Skeletal muscle cell (primary cell): ENCODE data around the gene SVOPL.

ENCODE experiments used
- DNase-seq: peaks from one replicate; pipeline ENCODE4 v3.0.0-alpha.2; 2010; ENCODE audit warnings: low read depth
- H3K4me3 ChIP-seq: 2 replicates; pipeline ENCODE4 v1.5.1; 2011; ENCODE audit warnings: low read depth, mild to moderate bottlenecking, control low read depth, low read length, moderate library complexity

Gene SVOPL

DNA sequence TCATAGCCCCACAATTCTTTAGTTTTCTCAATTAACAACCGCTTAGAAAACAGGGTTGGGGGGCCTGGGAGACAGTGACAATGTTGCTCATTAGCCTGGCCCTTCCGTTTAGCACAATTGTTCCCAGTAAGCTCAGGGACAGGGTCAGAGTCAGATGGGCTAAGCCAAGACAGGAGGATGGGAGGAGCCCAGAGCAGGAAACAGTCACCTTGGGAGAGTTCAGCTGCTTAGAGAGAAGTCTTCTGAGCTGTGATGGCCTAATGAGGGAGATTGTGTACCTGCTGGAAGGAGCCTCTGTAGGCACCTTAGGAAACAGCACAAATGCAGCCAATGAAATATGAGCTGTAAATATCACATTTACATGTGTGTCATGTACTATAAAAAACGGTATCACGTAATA lies 35.9 kb downstream of the SVOPL start:
- H3K4me3 ChIP-seq = no peak overlapping the region
- no peak for DNase-seq

DNA sequence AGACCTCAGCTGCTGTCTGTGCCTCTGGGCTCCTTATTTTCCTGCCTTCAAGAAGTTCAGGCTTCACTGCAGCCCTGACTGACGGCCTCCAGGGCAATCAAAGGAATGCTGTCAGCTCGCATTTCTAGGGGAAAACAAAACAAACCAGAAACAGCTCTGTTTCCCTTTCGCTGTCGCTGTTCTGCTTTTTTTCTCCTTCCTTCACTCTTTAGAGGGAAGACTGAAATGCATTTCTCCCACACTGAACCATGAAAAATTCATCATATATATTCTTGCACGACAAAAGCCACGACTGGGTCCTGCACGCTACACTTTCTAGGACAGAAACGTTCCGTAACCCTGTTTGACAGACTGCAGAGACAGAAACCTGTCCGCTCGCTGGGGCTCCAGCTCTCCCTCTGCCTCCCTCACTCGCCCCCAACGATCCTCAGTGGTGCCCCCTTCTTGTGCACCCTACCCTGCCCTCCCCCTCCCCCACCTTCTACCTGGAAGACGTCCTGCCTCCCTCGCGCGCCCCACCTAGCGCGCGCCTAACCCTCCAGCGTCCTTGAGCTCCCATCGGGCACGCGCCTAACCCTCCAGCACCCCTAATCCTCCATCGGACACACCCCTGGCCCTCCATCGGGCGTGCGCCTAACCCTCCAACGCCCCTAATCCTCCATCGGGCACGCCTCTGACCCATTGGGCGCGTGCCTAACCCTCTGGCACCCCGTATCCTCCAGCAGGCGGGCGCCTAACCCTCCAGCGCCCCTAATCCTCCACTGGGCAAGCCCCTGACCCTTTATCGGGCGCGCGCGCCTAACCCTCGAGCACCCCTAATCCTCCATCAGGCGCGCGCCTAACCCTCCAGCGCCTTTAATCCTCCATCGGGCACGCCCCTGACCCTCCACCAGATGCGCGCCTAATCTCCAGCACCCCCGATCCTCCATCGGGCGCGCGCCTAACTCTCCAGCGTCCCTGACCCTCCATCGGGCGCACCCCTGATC lies 37.1 kb downstream of the SVOPL start:
- DNase-seq = peak; percentile 0
- H3K4me3 ChIP-seq = peak overlapping the region; percentile 38

GRCh38 chr7:138662991-138663320 lies 38.2 kb downstream of the SVOPL start:
- no peak for DNase-seq
- H3K4me3 ChIP-seq = no peak overlapping the region

- DNase-seq = no peak
These were observed 38.8 kb downstream of the SVOPL start for GRCh38 chr7:138662076-138662990.

GRCh38 chr7:138661069-138661635 lies 40.0 kb downstream of the SVOPL start:
- no peak overlapping the region for H3K4me3 ChIP-seq

More at GRCh38 chr7:138662076-138662990, 38.8 kb downstream of the SVOPL start:
- H3K4me3 ChIP-seq = no peak overlapping the region

DNA sequence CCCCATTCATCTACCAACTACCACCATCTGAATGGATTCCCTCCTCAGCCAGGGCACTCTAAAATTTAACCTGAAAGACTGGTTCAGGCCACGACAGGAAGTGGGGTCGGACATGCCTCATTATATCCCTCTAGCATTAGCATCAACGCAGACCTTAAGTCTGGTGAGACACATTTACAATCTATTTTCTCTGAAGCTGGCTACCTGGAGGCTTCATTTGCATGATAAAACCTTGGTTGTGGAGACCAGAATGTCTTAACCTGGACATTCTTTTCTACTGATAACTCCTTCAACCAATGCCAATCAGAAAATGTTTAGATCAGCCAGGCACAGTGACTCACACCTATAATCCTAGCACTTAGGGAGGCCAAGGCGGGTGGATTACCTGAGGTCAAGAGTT lies 42.3 kb downstream of the SVOPL start:
- DNase-seq = no peak
- H3K4me3 ChIP-seq = no peak overlapping the region

More at GRCh38 chr7:138661069-138661635, 40.0 kb downstream of the SVOPL start:
- no peak for DNase-seq

- no peak for DNase-seq
- H3K4me3 ChIP-seq = no peak overlapping the region
These were observed 43.2 kb downstream of the SVOPL start for GRCh38 chr7:138657854-138658386.

DNA sequence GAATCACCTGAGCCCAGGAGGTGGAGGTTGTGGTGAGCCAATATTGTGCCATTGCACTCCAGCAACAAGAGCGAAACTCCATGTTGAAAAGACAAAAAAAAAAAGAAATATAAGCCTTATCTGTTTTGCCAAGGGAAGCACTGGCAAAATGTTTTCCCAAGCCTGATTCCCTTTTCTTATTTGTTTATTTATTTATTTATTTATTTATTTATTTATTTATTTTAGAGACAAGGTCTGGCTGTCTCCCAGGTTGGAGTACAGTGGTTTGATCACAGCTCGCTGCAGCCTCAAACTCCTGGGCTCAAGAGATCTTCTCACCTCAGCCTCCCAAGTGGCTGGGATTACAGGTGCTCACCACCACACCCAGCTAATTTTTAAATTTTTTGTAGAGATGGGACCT lies 44.2 kb downstream of the SVOPL start:
- DNase-seq = no peak
- no peak overlapping the region for H3K4me3 ChIP-seq

GRCh38 chr7:138654616-138655015 lies 46.5 kb downstream of the SVOPL start:
- H3K4me3 ChIP-seq = no peak overlapping the region
- no peak for DNase-seq

GRCh38 chr7:138649506-138649905 lies 51.7 kb downstream of the SVOPL start:
- H3K4me3 ChIP-seq = no peak overlapping the region
- no peak for DNase-seq

DNA sequence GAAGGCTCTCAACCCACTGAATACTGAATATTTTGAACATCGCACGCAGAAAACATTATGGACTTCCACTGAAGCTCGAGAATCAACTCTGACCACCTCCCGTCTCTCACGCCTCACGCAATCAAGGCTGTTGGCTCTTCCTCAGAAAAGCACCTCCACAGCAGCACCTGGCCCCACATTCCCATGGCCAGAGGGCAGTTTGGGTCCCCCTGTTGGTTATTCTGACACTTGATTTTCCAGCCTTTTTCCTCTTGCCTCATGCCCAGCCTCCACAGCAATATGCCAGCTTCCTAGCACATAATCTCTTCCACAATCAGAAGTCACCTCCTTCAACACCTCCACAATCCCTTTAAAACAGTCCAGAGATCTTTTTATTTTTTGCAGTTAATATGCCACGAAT lies 55.9 kb downstream of the SVOPL start:
- no peak overlapping the region for H3K4me3 ChIP-seq
- no peak for DNase-seq

DNA sequence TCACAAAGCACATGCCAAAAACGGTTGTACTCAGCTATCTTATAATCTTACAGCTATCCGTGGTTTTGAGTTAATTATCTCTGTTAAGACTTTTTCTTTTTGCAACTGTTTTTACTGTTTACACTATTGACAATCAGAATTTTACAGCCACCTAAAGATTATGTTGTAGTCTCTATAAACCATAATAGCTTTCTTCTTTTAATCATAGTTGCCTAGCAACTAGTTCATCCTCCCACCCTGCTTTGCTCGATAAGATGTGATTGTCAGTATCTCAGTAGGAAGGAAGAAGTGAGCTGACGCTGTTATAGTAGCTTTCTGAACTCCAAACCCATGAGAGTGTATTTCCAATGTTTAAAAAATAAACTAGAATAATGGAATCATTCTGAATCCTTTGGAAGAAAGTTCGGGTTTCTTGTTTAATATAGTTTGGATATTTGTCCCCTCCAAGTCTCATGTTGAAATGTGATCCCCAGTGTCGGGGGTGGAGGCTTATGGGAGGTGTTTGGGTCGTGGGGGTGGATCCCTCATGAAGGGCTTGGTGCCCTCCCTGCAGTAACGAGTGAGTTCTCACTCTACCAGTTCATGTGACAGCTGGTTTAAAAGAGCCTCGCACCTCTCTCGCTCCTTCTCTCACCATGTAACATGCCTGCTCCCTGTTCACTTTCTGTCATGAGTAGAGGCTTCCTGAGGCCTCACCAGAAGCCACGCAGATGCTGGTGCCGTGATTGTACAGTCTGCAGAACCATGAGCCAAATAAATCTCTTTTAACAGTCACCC lies 68.1 kb downstream of the SVOPL start:
- no peak overlapping the region for H3K4me3 ChIP-seq
- DNase-seq = no peak

GRCh38 chr7:138632384-138632783 lies 68.8 kb downstream of the SVOPL start:
- H3K4me3 ChIP-seq = no peak overlapping the region
- DNase-seq = no peak

DNA sequence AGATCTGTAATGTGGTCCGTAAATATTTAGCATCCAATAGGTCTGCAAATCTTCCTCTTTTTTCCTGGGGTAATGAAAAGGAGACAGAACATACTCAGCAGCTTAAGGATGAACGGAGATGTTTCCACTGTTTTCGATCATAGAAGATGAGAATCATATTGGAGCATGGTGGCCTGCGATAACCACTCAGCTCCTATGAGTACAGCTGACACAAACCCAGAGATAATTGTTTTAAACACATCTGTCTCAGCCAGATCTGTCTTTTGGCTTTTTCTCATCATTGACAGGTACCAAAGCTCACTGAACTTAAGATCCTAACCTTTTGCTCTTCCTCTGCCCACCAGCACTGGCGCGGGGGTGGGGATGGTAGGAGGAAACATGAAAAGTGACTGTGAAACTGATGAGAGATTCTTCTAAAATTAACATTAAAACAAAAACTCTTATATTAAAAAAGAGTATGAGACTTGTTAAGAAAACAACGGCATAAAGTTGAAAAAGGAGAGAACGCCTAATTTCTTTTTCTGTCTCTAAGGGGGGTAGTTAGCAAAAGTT lies 71.0 kb downstream of the SVOPL start:
- no peak for DNase-seq
- H3K4me3 ChIP-seq = no peak overlapping the region

DNA sequence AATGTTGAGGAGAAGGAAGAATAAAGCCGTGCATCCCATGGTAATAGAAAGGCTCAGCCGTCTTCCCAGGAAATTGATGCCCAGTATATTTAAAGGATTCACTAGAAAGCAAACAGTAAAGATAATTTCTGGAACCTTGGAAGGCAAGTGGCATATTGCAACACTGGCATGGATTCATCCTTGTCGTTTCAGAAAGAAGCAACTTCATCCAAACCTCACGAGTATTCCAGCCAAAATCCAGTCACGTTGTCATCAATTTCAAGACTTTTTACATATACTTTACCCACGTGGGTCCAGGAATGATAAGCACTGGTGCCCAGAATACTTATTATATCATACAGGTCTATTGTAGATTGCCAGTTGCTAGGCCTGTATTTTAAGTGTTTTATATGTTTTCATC lies 73.8 kb downstream of the SVOPL start:
- no peak overlapping the region for H3K4me3 ChIP-seq
- DNase-seq = no peak

DNA sequence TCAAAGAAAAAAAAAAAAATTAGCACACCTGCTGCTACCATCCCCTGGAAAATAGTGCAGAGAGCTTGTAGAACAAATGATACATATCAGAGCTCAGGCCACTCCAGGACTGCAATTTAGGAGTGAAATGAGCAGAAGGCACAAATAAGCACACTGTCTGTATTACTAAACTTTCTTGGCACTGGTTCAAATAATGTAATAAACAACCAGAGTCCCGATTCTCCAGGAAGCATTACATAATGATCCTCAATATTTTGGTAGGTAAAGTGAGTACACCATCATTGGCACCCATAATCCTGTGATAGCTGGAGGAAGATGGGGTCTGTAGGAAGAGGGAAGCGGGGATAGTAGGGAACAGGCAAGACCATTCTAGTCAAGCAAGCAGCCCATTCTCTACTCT lies 74.3 kb downstream of the SVOPL start:
- no peak overlapping the region for H3K4me3 ChIP-seq
- no peak for DNase-seq

DNA sequence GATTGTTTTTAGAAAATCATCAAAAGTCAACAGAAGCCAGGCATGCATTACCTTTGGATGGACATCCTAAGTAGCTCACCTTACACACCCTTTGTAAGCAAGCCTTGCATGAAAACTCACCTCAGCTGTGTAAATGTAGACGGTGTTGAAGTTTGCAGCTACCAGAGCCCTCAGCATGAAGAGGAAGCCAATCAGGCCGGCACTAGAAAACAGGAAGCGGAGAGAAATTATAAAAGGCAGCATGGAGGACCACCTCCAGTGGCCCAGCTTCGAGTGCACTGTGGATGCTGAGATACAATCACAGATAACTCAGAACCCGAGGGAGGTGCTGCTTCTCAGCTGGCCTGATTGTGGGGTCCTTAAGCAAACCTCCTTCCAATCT lies 75.3 kb downstream of the SVOPL start:
- no peak overlapping the region for H3K4me3 ChIP-seq
- DNase-seq = no peak

GRCh38 chr7:138625084-138625848 lies 75.9 kb downstream of the SVOPL start:
- H3K4me3 ChIP-seq = no peak overlapping the region
- DNase-seq = no peak
